HT1080 (cell line): ENCODE results near the gene ZNF622. TPM values are rescaled to one million over a fixed set of nuclear protein-coding genes. Genes with fewer than 3 reads are reported as not detected.

ENCODE experiments used
- DNase-seq: peaks from one replicate; pipeline ENCODE4 v3.0.0-alpha.2; 2015; ENCODE audit warnings: low read depth
- polyA plus RNA-seq, 2 experiments: library from polyadenylated mRNA; depleted of rRNA; stranded (reverse); fragments of >200 nt; gene quantifications; 2 replicates each; pipeline ENCODE4 v1.2.3, GENCODE V29; 2015
- total RNA-seq: library from RNA; depleted of rRNA; stranded (reverse); fragments of >200 nt; shearing (Covaris generic); gene quantifications from 2 replicates; pipeline ENCODE4 v1.2.3, GENCODE V29; 2014; rRNA removed

ZNF622 gene, protein sequence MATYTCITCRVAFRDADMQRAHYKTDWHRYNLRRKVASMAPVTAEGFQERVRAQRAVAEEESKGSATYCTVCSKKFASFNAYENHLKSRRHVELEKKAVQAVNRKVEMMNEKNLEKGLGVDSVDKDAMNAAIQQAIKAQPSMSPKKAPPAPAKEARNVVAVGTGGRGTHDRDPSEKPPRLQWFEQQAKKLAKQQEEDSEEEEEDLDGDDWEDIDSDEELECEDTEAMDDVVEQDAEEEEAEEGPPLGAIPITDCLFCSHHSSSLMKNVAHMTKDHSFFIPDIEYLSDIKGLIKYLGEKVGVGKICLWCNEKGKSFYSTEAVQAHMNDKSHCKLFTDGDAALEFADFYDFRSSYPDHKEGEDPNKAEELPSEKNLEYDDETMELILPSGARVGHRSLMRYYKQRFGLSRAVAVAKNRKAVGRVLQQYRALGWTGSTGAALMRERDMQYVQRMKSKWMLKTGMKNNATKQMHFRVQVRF
- total RNA-seq, result 103 and 106 TPM in 2 replicates
- 50.5 and 51.2 TPM in 2 replicates for polyA plus RNA-seq (2015; cell fraction: cytosol; rRNA removed)
- polyA plus RNA-seq (2015; cell fraction: nucleus; rRNA removed), result 70.1 and 75.2 TPM in 2 replicates

DNA sequence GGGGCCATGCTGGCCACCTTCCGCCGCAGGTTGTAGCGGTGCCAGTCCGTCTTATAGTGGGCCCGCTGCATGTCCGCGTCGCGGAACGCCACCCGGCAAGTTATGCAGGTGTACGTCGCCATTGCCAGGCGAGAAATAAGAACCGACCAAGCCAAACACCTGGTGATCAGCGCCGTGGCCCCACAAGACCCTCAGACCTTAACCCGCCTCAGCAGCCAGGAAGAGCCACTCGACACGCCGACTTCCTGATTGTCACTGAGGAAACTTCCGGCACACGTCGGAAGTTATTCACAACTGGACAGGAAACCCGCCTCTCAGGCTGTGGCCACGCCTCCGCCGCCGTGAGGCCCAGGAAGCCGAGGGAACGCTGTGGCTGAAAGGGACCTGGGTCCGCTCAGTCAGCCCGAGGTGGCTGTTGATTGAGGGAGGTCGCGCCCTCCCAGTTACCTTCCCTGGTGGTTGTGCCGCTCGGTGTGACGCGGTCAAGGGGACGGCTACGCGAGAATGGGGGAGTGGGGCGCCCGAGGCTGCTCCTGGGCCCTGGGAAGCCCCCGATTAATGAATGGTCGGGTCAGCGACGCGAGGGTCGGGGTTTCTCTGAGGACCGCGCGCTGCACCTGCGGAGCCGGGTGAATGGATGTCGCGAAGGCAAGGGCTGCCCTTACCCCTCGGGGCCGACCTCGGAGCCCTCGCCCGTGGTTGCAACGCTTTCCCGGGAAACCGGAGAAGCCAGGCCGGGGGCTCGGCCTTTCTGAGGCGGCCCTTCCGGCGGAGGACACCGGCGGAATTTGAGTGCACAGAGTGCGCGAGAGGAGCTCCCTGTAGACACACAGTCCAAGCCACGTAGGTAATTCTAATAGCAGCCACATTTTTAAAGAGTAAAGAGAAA is at the start of gene ZNF622:
Gene ZNF622 (minus strand): TSS at position 257 of the 889 bp plus-strand sequence. CDS start 135 bp downstream, at position 122.
- peak; percentile 90 for DNase-seq

DNA sequence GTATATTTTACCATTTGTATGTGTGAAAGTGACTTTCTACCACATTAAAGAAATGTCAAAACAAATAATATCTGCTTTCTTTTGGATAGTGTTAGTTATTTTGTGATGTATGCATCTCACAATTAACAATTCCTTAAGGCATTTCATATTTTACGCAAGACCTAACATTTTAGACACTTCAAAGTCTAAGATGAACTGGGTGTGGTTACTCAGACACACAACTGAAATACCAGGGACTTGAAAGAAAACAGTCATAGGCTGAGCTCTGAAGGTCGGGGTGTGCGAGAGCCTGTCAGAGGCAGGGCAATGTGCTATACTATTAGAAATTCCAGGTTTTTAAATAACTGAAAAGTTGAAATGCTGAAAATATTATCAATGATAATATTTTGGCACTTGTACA is 44.5 kb upstream of the ZNF622 start:
- DNase-seq, result no peak

DNA sequence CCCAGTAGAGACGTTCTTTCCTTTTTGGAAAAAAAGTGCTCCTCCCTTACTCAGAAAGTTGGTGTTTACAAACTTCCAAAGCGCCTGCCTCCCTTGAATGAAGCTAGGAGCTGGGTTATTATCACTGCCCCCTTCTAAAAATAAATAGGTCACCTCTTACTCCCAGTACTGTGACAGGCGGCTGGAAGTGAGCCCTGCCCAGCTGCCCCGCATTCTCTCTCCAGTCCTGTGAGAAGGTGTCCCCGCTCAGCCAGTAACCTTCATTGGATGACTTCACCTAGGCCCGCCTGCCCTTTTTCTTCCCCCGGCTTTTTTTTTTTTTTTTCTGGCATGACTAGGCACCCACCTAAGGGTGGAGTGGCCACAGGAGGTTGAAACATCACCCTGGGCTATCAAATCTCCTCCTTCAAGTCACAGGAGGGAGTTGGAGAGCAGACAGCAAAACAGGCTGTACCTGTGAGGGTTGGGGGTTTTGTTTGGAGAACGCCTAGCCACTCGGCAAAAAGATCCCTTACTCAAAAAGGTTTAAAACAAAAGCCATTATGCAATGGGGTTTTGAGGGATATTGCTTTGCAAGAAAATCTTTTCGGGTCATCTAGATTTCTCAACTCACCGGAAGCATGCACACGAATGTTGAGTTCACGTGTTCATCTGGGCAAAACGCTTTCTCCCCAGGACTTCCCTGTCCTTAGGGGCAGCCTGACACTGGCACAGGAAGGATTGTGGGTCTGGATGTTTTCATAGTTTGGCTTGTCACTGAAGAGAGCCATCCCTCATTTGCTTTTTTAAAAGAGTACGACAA is 43.3 kb upstream of the ZNF622 start:
- peak; percentile 42 for DNase-seq

- no peak for DNase-seq
Observed at GRCh38 chr5:16507716-16508115, 42.1 kb upstream of the ZNF622 start.

GRCh38 chr5:16505904-16506303 is 40.3 kb upstream of the ZNF622 start:
- no peak for DNase-seq

- DNase-seq, result no peak
Observed at GRCh38 chr5:16505140-16505891, 39.7 kb upstream of the ZNF622 start.

DNA sequence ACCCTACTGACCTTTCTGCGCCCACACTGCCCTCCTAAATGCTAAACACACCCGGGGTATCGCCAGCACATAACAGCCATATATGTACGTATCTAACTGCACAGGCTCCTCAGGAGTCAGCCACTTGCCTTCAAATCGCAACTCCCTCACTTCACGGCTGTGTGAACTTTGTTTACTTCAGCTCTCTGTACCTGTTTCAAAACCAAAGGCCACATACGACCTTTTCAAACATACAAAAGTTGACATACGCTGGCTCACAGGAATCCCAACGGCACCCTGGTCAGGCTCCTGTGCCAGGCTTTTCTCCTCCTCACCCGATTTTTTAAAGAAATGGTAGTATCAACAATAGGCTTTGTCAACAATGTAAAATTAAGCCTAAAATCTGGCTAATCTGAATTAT is 39.0 kb upstream of the ZNF622 start:
- DNase-seq, result no peak

DNA sequence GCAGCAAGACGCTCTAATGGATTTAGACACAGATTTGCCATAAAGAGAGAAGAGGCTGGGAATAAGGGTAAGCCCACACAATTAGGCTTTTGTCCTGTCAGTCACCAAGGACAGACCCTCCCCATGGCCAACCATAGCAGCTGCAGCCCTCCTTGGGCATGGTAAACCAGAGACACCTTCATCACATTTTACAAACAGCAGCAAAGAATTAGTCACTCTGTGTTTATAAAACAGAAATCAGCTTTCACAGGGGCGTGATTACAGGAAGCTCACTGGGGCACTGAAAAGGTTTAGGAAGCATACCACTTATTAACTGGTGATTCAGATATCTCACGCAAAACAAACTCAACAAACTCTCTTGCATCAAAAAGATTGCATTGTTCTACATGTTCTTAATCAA is 37.3 kb upstream of the ZNF622 start:
- peak; percentile 46 for DNase-seq

DNA sequence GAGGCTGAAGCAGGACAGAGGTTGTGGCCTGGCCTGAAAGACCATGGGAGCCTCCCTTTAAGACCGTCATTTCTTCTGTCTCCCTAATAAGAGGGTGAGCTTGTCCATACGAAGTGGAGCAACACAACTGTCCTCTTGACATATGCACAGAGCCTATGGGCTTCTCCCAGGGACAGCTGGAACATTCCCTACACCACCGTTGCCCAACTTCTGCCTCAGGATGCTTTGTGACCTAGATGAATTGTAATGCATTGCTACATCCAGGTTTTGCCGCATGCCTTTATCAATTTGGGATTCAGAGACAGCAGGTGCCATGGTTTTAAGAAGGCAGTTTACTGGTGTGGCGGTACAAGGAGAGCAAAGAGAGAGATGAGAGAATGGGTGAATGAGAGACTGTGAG is 34.4 kb upstream of the ZNF622 start:
- DNase-seq, result no peak

- no peak for DNase-seq
Observed at GRCh38 chr5:16497546-16497945, 31.9 kb upstream of the ZNF622 start.

- no peak for DNase-seq
Observed at GRCh38 chr5:16493261-16493660, 27.7 kb upstream of the ZNF622 start.

DNA sequence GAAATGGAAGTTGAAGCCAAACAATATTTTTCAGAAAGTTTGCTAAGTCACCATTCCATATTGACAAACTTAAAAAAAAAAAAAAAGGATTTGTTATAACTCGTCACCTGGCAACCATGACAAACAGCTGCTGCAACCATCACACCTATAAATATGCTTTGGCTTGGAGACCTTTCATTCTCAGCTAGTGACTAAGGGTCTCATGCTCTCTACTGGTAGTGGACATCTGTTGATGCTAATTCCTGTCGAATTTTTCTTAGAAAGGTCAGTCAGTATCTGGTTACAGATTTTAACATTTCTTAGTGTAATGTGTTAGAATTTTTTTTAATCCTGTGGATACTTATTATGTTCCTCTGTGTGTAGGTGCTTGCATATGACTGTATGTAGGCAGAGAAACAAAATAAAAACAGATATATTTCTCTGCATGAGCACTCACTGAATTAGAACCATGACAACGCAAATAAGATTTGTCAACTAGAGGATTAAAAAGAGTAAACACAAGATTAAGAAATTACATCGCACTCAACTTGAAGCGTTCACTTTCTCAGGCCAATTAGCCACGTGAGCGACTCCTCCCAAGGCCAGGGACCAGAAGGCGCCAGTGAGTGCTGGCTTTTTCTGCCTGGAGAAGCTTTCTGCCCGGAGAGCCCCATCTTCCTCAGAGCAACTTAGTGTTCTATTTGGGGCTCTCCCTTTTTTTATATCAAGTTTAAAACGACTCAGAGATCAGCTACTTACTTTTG is 27.0 kb upstream of the ZNF622 start:
- peak; percentile 74 for DNase-seq

DNA sequence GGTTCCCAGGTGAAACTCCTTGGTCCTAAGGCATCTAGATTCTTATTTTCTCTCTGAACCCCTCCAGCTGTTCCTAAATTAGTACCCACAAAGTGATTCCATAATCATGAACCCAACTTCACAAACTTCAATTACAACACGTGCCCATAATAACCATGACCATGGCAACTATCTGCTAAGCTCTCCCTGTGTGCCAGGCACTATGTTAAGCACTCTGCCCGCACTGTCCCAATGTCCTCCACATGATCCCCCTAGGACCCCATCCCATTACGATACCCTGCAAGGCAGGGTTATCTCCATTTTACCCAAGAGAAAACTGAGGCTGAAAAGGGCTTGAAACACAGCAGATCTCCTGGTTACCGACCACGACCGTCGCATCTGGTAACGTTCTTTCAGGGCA is 25.3 kb upstream of the ZNF622 start:
- no peak for DNase-seq

GRCh38 chr5:16489322-16489791 is 23.8 kb upstream of the ZNF622 start:
- DNase-seq, result peak; percentile 54

DNA sequence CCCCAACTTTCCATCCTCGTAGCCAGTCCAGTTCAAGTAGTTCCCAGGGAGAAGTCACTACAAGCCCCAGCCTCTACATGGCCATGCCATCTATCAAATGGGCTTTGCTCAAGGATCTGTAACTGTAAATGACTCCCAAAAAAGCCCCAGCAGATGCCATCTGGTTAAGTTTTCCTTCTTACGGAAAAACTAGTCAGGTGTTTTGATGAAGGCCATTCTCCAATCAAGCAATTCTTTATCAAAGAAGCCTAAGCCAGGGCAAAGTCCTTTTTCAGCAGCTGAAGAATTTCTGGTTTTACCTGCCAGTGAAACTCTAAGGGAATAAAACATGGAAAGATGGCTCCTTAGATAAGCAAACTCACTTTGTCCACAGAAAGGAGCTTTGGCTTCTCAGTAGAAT is 21.9 kb upstream of the ZNF622 start:
- no peak for DNase-seq

DNA sequence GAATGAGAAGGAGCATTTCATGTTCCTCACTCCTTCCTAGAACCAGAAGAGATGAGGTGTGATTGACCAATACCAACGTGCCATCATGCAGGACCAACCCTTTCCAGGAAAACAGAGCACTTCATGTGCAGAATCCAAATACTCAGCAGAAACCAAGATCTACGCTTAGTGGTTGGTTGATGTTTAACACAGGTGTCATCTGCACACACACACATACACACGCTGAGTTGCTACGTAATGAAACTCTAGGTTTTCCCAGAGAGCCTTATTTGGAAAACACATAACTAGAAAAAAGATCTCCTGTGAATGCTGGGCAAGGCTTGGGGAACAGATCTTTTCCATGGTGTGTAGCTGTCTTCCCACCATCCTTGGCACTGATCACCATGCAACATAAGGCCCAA is 21.1 kb upstream of the ZNF622 start:
- no peak for DNase-seq

GRCh38 chr5:16485656-16486055 is 20.1 kb upstream of the ZNF622 start:
- DNase-seq, result no peak

DNA sequence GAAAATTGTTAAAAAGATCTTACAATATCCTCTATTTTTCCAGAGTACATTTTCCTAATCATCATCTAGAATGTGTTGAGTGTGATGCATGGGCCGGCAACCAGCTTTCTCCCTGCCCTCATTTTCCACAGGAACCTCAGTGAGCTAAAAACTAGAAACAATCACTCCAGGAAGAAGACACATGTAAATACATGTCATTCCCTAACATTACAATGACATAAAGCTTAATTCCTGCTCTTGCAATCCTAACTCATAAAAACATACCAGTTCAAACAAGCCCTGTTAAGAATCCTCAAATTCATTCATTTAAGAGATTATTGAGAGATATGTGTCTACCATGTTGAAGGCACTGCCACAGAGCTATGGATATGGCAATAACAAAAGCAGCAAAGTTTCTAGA is 18.5 kb upstream of the ZNF622 start:
- DNase-seq, result no peak

DNA sequence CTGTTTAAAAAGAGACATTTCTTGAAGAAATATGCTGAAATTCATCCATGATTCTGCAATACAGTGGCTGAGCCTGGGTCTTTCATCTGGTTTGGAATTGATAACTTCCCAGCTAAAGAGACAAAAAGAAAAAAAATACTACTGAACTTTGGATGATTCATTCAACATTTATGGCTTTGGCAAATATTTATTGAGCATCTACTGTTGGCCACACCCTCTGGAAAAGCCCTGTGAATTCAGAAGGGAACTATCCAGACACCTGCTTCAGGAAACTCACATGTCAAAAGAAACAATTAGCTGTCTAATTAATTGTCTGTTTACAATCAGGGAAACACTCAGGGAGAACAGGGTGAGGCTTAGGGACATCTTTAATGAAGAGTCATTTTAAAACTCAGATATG is 17.8 kb upstream of the ZNF622 start:
- DNase-seq, result no peak

- DNase-seq, result no peak
Observed at GRCh38 chr5:16482891-16483290, 17.3 kb upstream of the ZNF622 start.
